GM19438 (cell line): ENCODE measurements around the gene AHNAK.

ENCODE experiments used
- ATAC-seq: cut with Tn5 transposase; IDR thresholded peaks from one replicate; pipeline ENCODE4 v1.9.1; 2021; ENCODE audit warnings: low read depth; ENCODE audit not compliant: unreplicated experiment

AHNAK gene

GRCh38 chr11:62439785-62440602 is 106.6 kb downstream of the AHNAK start:
- no peak for ATAC-seq

DNA sequence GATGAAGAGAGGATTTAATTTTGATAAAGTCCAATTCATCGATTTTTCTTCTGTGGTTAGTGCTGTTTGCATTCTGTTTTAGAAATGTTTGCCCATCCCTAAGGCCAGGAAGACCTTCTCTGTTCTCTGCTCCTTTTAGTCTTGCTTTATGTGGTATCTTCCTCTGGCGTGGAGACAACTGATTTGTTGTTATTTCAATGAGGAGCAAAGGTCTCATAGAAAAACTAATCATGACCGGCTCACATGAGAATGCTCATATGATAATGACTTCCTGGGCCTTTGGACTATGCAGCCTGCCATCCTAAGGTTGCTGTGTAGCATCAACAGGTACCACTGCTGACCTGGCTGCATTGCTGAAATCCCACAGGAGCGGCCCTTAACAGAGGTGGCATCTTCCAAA is 108.0 kb downstream of the AHNAK start:
- ATAC-seq = no peak

DNA sequence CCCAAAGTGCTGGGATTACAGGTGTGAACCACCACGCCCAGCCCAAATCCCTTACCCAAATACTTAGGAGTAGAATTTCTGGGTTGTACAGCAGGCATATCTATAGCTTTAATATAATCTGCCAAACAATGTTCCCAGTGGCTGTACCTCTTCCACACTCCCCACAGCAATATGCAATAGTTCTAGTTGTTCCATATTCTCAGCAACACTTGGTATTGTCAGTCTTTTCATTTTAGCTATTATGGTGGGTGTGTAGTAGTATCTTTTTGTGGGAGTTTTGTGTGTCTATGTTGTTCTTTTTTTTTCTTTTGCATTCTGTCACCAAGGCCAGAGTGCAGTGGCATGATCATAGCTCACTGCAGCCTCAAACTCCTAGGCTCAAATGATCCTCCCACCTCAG is 109.0 kb downstream of the AHNAK start:
- no peak for ATAC-seq

DNA sequence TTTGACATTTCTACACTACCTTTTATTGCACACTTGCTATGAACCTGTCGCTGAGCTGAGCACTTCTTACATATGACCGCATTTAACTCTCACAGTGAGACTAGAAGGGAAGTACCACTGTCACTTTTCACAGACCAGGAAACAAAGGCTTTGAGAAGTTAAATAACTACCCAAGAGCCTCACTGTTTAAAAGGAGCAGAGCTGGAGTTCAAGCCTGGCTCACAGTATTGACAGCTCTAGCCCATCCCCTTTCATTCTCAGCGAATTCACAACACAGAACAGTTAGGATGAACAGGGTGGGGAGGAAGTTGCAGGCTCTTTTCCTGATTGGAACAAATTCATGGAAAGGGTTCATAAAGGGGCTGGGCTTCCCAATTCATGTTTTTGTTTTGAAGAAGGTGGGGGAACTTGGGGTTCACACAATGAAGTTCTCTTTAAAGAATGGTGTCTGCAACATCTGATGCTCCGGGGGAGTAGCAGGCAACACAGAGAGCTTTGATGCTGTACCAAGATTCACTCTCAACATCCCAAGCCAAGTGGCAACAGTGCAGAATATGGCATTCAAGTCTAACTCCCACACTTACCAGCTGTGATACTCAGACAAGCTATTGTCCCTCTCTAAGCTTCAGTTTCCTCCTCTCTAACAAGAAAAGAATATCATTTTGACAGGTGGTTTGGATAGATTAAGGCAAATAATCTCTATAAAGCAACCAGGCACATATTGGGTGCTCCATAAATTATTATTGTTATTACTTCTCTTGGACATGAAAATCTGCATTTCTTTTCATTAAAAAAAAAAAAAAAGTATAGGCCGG is 110.6 kb downstream of the AHNAK start:
- ATAC-seq = no peak

- ATAC-seq = no peak
Observed at GRCh38 chr11:62433904-62434276, 112.7 kb downstream of the AHNAK start.

- no peak for ATAC-seq
Observed at GRCh38 chr11:62433141-62433903, 113.3 kb downstream of the AHNAK start.

GRCh38 chr11:62432695-62433094 is 113.9 kb downstream of the AHNAK start:
- ATAC-seq = no peak

DNA sequence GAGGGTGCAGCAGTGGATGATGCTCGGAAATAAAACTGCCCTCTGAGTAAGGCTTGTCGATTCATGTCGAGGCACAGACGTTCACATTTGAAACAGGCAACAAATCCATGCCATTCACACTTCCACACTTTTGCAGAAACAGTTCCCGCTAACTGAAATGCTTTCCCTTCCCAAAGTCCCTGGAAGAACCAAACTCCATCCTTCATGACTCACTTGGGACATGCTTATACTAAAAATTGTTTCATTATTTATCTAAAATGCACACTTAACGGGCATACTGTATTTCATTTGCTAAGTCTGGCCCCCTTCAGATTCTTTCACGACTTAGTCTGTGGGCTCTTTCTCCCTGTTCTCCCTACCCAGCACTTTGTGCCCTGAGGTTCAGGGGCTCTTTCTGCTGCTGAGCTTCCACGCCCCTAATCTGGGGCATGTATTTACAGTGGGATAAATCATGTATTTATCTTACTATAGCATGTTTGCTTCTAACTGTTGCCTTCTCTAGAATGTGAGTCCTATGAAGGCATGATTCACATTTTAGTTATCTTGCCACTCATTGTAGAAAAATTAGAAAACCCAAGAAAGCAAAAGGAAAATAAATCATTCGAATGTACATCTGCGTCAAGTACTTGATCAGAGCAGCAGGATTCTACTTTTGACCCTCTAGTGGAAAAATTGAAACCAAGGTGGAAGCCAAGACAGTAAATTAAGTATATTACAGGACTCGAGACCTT is 115.3 kb downstream of the AHNAK start:
- no peak for ATAC-seq

DNA sequence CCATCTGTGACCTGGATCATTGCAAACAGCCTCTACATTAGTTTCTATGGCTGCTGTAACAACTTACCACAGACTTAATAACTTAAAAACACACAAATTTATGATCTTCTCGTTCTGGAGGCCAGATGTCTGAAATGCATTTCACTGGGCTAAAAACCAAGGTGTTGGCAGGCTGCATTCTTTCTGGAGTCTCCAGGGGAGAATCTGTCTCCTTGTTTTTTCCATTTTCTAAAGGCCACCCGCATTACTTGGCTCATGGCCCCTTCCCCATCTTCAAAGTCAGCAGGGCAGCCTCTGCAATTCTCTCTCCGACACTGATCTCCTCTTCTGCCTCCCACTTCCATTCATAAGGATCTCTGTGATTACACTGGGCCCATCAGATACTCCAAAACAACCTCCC is 116.2 kb downstream of the AHNAK start:
- ATAC-seq = no peak

- no peak for ATAC-seq
Observed at GRCh38 chr11:62428871-62429560, 117.6 kb downstream of the AHNAK start.

DNA sequence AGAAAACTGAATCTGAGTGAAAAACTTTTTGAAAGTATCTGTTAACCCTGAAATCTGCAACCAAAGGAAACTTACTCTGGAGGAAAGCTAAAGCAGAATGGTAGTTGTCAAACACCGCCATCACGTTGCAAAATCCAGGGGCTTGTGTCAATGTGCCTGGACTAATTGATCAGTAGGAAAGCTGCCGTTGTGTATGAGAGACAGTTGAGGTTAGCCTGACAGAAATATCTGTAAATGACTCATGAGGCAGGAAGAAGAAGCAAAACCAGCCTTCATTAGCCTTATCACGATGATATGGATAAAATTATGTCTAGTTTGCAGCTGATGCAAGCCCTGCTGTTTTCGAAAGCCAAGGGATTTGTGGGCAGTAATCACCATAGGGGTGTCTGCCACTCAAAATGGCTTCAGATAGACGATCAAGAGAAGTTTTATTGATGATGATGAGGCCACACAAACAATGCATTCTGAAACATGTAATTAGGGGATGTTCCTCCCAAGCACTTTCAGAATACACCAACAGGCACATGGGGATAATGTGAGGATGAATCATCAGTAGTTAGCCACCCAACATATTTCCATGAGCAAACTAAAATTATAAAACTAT is 118.9 kb downstream of the AHNAK start:
- no peak for ATAC-seq

GRCh38 chr11:62423012-62423411 is 123.6 kb downstream of the AHNAK start:
- ATAC-seq = no peak

DNA sequence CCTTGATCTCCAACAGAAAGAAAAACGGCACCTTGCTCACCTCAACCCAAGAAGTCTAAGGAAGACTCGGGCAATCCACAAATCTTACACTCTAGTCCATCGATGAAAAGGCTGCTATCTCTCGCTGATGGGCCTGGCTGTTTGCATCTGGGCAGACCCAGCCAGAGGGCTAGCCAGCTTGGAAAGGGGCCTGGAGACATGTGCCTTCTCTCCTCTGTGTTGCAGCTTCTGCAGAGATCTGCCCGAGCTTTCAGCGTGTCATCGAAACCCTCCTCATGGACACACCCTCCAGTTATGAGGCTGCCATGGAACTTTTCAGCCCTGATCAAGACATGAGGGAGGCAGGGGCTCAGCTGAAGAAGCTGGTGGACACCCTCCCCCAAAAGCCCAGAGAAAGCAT is 124.6 kb downstream of the AHNAK start:
- ATAC-seq = no peak

DNA sequence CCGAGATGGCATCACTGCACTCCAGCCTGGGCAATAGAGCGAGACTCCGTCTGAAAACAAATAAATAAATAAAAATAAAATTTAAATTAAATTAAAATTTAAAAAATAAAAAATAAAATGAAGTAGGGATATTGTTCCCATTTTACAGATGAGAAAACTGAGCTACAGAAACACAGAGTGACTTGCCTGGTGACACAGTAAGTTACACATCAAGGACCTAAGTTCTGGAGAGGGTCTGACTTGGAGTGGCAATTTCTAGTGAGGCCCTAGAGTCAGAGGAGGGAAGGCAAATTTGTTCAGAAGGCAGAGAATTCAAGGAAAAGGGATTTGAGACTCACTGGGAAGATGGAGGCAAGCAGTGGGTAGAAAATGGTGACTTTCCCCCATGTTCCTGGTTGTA is 125.7 kb downstream of the AHNAK start:
- ATAC-seq = no peak

- ATAC-seq = no peak
Observed at GRCh38 chr11:62419943-62420342, 126.7 kb downstream of the AHNAK start.

- ATAC-seq = no peak
Observed at GRCh38 chr11:62419314-62419929, 127.2 kb downstream of the AHNAK start.

GRCh38 chr11:62418733-62419132 is 127.9 kb downstream of the AHNAK start, which contains the start of gene SCGB1A1:
Gene SCGB1A1 (plus strand): TSS chr11:62419033. CDS start chr11:62419096, 63 bp downstream.
- ATAC-seq = no peak

GRCh38 chr11:62418136-62418535 is 128.5 kb downstream of the AHNAK start:
- ATAC-seq = no peak

GRCh38 chr11:62416596-62416995 is 130.0 kb downstream of the AHNAK start:
- no peak for ATAC-seq
